Superior temporal gyrus (tissue), 1 donor: Measurements from ENCODE around the gene SEMA3G.

ENCODE experiments used
- DNase-seq: peaks from one replicate; pipeline ENCODE4 v3.0.0-alpha.2; 2016; ENCODE audit errors: extremely low spot score

Gene SEMA3G

DNA sequence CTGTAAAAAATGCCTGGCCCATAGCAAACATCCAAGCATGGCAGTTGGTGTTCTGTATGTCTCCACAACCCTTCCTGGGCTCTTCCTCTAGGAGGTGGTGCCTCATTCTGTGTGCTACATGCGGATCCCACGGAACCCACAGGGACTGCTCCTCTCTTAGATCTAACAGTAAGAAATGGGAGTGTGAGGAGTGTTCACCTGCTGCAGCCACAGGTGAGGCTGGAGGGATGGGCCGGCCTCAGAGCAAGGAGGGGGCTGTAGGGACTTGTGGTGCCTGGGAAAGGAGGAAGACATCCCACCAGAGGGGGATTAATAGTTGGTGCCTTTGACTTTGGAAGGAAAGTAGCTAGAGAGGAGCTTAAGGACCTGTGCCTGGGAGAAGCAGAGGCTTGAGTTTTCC is 22.2 kb downstream of the SEMA3G start:
- DNase-seq, result no peak

DNA sequence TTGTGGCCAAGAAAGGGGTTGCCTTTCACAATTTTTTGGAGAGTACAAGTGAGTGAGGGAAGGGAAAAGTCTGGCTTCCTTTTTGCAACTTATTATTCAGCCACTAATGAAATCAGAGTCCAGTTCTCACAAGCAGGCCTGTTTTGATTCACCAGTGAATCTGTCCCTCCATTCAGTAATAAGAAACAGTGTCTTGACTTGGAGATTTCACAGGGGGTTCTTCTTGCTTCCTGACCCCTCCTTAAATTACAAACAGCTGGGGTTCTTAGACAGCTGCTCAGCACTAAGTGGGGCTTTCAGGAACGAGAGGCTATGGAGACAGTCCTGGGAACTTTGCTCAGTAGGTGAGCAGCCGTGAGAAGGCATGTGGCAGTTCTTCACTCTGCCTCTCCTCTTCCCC is 24.5 kb downstream of the SEMA3G start:
- no peak for DNase-seq

DNA sequence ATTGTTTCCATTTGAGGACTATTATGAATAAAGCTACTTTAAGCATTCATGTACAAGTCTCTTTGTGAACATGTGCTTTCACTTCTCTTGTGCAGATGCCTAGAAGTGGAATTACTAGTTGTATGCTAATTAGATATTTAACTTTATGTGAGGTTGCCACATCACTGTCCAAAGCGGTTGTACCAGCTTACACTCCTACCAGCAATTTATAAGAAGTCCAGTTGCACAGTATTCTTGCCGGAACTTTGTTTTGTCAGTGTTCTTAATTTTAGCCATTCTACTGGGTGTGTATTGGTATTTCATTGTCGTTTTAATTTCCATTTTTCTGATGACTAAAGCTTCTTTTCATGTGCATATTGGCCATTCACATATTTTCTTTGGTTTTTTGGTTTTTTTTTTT is 29.1 kb downstream of the SEMA3G start:
- no peak for DNase-seq

DNA sequence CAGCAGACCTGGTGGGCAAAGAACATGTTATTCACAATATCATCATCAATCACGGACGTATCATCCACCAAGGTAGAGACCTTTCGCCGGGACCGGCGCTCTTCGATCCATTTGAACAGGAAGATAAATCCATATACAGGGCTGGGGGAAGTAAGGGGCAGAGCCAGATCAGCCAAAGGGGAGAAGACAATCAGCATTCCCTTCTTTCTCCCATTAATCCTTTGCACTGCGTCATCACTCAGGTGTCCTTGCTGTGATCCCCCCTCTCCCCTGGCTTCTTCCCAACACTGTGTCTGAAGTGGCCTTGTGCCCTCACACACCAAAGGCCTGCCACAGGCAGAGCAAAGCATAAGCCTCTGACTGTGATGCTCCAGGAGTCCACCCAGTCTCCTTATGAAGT is 36.4 kb downstream of the SEMA3G start:
- DNase-seq, result no peak

DNA sequence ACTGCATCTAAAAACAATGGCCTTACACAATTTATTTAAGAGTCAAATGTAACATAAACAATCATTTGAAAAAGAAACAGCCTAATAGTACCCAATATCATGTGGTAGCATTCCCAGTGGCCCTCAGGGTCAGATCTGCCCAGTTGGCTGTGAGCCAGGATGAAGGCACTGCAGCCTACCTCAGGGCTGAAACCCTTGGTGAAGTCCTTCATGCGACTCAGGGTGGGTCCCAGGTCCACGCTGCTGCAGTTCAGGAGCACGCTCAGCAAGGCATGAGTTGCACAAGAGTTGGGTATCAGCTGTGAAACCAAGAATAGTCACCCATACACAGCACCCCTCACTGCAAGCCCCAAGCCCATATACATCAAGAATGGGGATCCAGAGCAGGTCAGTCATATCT is 37.1 kb downstream of the SEMA3G start:
- DNase-seq, result no peak

DNA sequence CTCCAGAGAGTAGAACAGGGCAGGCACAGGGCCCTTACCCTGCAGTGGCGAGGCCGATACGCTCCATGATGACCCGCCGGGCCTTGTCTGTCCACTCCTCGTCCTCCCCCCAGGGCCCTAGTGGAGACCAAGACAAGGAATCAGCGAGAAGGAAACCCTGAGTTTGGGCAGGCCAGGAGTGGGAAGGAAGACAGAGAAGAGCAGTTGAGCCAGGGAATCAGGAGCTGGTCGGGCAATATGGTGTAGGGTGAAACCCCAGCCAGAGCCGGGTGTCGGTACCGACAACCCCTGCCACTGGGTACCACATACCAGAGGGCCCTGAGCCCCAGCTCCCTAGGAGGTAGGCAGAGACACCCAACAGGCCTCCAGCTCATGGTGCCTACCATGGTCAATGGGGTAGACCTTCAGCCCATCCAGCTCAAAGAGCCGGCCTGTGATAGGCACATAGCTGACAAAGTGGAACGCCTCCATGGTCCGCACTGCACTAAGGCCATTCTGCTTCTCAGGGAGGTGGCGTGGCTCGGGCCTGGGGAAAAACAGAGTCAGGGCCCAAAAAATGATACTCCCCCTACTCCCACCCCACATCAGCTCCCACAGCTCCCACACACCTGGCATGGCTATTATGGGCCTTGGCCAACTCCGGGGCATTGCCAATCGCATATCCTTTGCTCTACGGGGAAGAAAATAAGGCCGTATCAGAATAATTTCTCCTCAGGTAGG is 38.0 kb downstream of the SEMA3G start:
- DNase-seq, result no peak

DNA sequence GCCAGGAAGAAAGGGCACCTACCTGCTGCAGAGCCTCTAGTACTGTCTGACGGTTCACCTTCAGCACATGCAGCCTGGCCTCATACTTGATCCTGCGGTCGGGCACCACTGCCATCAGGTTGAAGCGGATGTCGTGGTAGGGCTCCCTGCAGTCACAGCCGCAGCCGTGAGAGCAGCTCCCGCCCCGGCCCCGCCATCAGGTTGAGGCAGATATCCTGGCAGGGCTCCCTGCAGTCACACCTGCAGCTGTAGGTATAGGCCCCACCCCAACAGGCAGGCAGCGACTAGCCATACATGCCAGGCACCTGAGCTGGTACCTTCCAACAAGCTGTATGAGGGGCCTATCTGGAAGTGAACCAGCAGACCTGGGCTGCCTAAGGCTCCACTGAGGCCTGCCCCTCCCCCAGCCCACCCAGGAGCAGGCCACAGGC is 38.7 kb downstream of the SEMA3G start:
- no peak for DNase-seq

DNA sequence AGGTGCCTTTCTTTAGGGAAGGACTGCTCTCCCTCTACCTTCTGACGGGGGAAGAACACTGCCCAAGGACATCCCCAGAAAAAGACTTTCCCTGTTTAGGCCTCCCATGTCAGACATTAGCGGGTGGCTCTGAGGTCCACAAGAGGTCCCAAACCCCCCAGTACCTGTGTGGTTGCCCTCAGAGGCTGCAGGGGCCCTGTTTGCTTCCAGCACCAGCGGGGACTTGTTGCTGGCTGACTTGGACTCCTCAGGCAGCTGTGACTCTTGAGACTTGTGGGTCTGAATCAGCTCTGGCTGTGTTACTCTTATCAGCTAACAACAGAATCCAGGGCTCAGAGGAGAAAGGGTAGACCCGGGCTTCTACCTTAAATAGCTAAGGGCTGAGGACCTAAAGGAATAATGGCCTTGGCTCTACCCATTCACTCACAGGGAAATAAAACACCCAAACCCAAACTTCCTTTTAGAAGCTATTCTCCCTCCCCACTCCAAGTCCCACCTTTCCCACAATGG is 39.2 kb downstream of the SEMA3G start:
- DNase-seq, result no peak

DNA sequence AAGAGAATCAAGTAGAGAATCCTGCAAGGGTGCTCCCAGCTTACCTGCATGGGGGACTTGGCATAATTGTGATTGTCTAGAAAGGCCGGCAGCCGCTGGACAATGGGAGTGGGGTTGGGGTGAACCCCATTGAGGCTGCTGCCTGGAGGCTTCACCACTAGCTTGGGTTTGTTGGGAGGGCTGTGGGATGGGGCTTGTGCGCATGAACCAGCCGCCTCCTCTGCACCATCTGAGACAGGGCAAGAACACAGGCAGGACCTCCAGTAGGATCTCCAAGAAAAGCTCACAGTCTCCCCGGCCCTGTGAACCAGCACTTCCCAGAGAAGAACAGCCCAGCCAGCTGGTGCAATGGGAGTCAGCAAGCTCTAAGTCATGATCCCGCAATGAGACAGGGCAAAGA is 39.8 kb downstream of the SEMA3G start:
- DNase-seq, result no peak

DNA sequence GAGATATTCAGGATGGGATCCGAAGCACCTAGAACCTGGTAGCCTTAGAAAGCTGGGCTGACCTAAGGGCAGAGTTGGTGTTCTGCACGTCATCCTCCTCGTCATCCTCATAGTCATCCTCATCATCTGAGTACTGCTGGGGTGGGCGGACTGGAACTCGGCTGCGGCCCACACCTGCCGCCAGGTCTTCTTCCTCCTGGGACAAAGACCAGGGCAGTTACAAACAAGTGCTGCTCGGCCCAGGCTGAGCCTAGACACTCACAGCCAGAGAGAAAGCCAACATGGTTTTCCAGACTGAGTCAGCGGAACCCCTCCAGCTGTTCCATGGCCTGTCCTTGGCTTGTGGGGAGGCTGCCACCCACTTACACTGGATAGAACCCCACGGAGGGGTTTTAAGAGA is 40.5 kb downstream of the SEMA3G start:
- DNase-seq, result no peak

DNA sequence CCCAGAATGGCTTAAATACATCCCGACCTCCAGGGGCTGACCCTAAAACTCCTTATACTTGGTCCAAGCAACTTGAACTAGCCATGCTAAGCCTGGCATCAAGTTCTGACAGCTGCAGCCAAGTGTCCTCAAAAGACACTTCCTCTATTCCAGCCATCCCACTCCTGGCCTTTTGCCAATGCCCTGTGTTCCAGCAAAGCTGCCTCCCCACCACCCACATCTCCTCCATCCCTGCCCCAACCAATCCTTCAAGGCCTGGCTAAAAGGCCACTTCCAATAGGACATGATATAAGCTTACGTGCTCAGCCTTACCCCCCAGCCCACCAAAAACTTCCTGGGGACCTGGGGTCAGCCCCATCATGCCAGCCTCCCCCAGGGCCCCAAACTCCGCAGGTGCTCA is 40.9 kb downstream of the SEMA3G start:
- DNase-seq, result no peak

DNA sequence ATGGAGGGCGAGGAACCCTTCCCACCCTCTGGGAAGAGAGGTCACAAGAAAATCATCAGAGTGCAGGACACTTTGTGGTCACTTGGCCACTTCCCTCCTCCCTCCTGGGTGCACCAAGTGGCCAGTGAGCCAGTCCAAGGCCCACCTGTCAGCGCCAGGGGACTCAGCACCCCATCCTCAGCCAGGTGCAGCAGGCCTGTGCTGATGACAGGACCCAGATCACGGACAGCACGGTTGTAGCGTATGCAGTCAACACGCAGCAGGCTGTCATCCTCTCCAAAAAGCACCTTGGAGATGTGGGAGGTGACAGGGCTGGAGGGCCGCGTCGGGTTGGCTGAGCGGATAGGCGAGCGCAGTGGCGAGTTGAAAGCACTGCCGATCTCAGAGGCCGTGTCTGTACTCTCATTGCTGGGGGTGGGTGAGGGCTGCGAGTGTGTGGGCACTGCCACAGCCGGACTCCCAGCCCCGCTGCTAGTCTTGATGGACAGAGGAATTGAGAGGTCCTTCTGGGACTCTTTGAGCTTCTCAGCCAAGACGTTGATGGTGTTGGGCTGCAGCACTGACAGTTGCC is 41.5 kb downstream of the SEMA3G start:
- DNase-seq, result no peak

DNA sequence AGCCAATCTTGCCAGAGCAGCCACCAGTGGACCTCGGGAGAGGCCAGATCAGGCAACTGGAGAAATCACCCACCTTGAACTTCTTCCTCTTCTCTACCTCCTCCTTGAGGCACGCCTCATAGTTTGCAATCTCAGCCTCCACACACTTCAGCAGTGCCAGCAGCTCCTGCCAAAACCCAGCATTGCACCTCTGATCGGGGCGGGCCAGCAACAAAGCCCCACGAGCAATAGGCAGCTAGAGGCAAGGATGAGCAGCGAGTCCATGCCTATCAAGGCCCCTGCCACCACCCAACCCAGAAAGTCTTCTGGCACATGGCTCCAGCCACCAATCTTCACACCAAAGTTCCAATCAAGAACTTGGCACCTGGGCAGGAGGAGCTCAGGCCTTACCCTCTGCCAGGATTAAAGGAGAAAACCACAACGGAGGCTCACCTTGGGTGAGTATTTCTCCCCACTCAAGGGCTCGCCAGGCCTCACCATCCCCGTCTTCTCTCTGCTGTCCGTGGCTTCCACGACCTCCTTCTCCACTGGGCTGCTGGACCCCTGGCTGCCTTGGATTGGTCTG is 42.1 kb downstream of the SEMA3G start:
- DNase-seq, result no peak

DNA sequence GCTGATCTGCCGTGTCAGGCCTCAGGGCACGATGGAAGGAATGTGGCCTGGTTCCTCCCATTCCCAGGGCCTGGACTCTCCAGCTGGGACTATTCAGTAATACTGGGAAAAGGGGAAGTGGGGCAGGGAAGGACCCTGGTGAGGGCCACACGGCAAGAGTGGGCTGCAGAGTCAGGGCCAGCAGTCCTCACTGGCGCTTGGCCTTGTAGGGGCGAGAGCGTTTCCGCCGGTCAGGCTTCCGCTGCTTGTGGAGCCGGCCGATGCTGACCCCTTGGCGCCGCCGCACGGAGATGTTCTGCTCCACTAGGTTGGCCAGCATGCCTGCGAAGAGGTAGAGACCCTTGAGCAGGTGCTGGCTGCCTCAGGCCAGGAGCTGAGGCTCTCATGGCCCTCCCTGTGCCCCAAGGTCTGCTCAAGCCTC is 42.8 kb downstream of the SEMA3G start:
- no peak for DNase-seq

DNA sequence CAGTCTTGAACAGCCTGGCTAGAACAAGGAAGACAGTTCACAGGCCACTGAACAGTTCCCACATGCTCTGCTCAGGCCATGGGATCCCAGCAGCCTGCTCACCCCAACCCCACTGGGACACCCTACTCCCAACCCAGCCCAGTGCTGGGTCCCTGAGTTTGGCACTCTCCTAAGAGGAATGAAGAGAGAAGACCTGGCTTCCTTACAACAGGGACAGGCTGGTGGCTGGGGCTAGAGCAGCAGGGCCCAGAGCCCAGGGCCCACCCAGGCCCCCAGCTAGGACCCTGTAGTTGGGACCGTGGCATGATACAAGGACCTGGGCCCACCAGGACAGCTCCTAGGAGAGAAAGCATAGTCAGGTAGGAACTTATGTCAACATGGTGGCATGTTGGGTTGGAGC is 43.4 kb downstream of the SEMA3G start:
- DNase-seq, result no peak

DNA sequence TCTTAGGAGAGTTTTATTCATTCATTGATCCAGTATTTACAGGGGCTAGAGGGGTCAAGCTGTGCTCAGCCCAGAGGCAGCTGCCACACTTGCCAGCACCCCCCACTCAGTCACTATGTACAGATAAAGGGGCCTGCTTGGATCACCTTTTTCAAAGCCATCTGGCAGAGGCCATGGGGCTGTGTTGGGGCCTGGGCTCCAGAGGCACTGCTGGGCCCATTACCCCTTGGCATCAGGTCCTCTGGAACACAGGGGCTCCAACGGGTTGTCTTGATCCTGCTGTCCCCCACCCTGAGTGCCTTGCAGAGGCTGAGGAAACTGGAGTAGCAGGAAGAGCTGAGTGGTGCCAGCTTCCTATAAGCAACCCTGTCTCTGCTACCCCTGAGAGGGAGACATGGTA is 43.9 kb downstream of the SEMA3G start:
- DNase-seq, result no peak

DNA sequence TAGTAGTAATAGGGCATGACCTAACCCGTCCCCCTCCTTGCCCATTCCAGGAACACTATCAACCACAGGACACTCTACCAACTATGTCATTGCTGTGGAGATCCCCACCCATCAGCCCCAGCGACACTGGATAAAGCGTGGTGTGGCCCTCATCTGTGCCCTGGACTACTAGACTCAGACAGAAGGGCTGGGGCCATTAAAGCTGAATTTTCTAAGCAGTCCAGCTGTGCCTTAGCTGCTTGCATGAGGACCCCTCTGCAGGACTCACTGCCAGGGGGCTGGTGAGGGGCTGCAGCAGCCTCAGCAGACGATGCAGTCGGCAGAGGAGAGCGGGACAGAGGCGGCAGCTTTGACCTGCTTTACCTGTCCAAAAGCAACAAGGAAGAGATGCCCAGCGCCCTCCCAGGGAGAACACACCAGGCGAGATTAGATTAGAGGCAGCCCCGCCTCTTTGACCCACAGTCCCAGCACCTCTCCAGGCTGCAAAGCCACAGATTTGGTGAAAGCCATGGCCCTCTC is 44.6 kb downstream of the SEMA3G start:
- DNase-seq, result no peak

DNA sequence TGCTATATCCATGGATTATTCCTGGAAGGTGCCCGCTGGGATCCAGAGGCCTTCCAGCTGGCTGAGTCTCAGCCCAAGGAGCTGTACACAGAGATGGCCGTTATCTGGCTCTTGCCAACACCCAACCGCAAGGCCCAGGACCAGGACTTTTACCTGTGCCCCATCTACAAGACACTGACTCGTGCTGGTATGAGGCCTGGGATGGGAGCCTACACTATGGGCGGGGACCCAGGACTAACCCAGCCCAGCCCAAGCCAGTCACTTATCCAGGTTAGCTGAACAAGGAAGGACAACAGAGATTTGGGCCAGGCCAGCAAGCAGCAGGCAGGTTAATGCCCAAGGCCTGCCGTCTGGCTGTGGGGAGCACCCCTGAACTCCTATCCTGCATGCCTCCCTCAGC is 45.3 kb downstream of the SEMA3G start:
- DNase-seq, result no peak

DNA sequence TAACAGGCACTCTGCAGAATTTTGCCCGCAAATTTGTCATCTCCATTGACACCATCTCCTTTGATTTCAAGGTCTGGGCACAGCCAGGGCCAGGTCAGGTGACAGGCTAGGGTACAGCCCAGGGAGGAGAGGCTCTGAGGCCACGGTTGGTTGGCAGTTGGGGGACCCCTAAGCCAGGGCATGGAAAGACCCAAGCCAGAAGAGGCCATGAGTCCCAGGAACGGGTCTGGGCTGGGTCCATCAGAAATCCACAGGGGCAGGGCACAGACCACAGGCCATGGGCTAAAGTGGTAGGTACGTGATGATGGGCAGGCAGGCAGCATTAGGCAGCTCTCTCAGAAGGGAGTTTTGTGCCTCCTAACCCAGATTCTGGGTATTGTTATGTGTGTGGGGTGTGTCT is 45.8 kb downstream of the SEMA3G start:
- no peak for DNase-seq

DNA sequence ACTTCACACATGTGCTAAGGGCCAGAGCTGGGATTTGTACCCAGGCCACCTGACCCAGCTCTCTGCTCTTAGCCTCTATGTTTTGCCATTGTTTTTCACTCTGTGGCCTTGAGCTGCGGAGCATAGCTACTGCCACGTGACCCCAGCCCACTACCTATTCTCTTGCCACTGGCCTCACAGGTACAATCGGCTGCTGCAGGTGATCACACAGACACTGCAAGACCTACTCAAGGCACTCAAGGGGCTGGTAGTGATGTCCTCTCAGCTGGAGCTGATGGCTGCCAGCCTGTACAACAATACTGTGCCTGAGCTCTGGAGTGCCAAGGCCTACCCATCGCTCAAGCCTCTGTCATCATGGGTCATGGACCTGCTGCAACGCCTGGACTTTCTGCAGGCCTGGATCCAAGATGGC is 46.2 kb downstream of the SEMA3G start:
- no peak for DNase-seq

DNA sequence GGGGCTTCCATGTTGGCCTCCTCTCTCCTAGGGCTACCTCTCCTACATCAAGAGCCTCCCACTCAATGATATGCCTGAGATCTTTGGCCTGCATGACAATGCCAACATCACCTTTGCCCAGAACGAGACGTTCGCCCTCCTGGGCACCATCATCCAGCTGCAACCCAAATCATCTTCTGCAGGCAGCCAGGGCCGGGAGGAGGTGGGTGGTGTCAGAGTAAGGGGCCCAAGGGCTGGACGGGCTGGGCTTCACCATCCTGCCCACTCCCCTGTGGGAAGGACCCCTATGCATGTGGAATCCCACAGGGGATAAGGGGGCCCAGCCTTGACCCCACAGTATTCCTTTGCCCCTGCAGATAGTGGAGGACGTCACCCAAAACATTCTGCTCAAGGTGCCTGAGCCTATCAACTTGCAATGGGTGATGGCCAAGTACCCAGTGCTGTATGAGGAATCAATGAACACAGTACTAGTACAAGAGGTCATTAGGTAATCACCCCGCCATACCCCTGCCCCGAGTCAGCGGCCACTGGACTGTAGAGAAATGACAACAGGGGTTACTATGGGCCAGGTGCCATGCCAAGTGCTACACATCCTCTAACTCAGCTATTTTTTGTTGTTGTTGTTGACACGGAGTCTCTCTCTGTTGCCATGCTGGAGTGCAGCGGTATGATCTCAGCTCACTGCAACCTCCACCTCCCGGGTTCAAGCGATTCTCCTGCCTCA is 47.1 kb downstream of the SEMA3G start:
- no peak for DNase-seq

DNA sequence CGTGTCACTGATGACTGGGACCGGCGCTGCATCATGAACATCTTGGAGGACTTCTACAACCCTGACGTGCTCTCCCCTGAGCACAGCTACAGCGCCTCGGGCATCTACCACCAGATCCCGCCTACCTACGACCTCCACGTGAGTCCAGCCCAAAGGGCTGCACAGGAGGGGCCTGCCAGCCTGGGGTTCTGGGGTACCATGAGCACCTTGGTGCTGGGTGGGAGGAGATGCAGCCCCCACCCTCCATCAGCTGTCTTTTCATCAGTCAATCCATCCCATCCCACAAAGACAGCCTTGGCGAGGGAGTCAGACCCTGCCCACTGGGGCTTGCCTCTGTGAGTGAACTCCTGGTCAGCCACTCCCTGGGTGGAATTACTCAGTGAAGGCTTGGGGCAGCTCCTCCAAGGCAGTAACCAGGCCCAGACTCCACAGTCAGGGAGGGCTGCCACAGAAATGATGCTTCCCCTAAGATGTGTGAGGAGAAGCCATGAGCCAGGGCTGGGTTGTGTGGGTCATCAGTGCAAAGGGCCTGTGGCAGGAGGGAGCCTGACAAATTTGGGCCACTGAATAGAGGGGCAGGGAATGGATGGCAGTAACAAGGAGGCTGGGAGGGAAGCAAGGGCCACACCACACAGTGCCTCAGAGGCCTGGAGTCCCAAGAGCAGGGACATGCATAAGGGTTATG is 47.9 kb downstream of the SEMA3G start:
- no peak for DNase-seq
